Kidney epithelial cell (primary cell): ENCODE measurements around the gene FRS3. TPM values are rescaled to one million over a fixed set of nuclear protein-coding genes. Genes with fewer than 3 reads are reported as not detected.
A peak's percentile ranks its signal among the peaks of the same experiment; 100 is the strongest.

Experiments used
- DNase-seq: peaks from one replicate; pipeline ENCODE4 v3.0.0-alpha.2; 2010; ENCODE audit warnings: low read depth
- H3K27me3 ChIP-seq: 2 replicates; pipeline ENCODE4 v1.6.0; 2011; ENCODE audit warnings: low read length; ENCODE audit not compliant: control insufficient read depth, insufficient read depth
- H3K36me3 ChIP-seq: 2 replicates; pipeline ENCODE4 v1.5.1; 2011; ENCODE audit warnings: low read length; ENCODE audit not compliant: control insufficient read depth, insufficient read depth
- H3K4me3 ChIP-seq: 2 replicates; pipeline ENCODE4 v1.5.1; 2011; ENCODE audit warnings: low read depth, mild to moderate bottlenecking, control low read depth, low read length
- CTCF ChIP-seq: IDR thresholded peaks from 2 replicates; pipeline ENCODE4 v1.5.1; 2011; ENCODE audit warnings: mild to moderate bottlenecking, moderate library complexity, low read length, control low read depth, inconsistent platforms; ENCODE audit not compliant: insufficient read depth, poor library complexity, severe bottlenecking
- total RNA-seq: library from RNA; depleted of rRNA; stranded (reverse); fragments of >200 nt; gene quantifications from 2 replicates; pipeline ENCODE4 v1.2.3, GENCODE V29; 2015

FRS3 gene
- total RNA-seq, 1 donor from 2014 or later: 2.1 TPM

GRCh38 chr6:41781366-41781730, 1.6 kb upstream of the FRS3 start:
- no peak overlapping the region for H3K4me3 ChIP-seq
- TF ChIP-seq CTCF: no peak
- DNase-seq: no peak
- H3K36me3 ChIP-seq: no peaks in the 10 kb centered on the region
- no peaks in the 10 kb centered on the region for H3K27me3 ChIP-seq

- no peaks in the 10 kb centered on the region for H3K36me3 ChIP-seq
- H3K27me3 ChIP-seq: no peaks in the 10 kb centered on the region
- no peak for DNase-seq
- TF ChIP-seq CTCF: no peak
- peak within 1 kb of the TSS; percentile 70 for H3K4me3 ChIP-seq
Observed at GRCh38 chr6:41780551-41781365, 1.1 kb upstream of the FRS3 start, which contains the start of gene PRICKLE4. Gene PRICKLE4, plus strand, starts transcription at chr6:41780782. Its CDS starts 2,692 bp downstream, at chr6:41783474.

- no peak for DNase-seq
- Histone ChIP-seq H3K4me3 (peak overlapping the region; percentile 70), H3K36me3 (no peaks in the 10 kb centered on the region), H3K27me3 (no peaks in the 10 kb centered on the region)
- TF ChIP-seq CTCF: no peak
Observed at GRCh38 chr6:41779336-41779735, 364 bp downstream of the FRS3 start.

GRCh38 chr6:41778895-41779294, 805 bp downstream of the FRS3 start:
- Histone ChIP-seq H3K4me3 (peak overlapping the region; percentile 70), H3K27me3 (no peaks in the 10 kb centered on the region), H3K36me3 (no peaks in the 10 kb centered on the region)
- no peak for TF ChIP-seq CTCF
- no peak for DNase-seq

- H3K36me3 ChIP-seq: no peaks in the 10 kb centered on the region
- no peak overlapping the region for H3K4me3 ChIP-seq
- no peaks in the 10 kb centered on the region for H3K27me3 ChIP-seq
- TF ChIP-seq CTCF: no peak
- no peak for DNase-seq
Observed at GRCh38 chr6:41777551-41778285, 2.0 kb downstream of the FRS3 start.
